Activated T-helper 17 cell treated with anti-CD3 and anti-CD28 coated beads, Interleukin-2, amount 50 U/mL, for 72 hours (primary cell): Measurements from ENCODE around the gene MGLL. TPM values are rescaled to one million over a fixed set of nuclear protein-coding genes. Genes with fewer than 3 reads are reported as not detected.

Experiments
- ATAC-seq: fragments of 150-1000 bp; cut with Tn5 transposase; replicated peaks from 2 replicates; pipeline ENCODE4 v1.10.0; 2021; ENCODE audit warnings: mild to moderate bottlenecking, moderate library complexity
- H3K27ac Mint-ChIP-seq: one replicate; pipeline ENCODE4 v1.8.0; 2022; ENCODE audit warnings: mixed read lengths
- H3K27me3 Mint-ChIP-seq: one replicate; pipeline ENCODE4 v1.8.0; 2022; ENCODE audit warnings: mixed read lengths
- H3K36me3 Mint-ChIP-seq: one replicate; pipeline ENCODE4 v1.8.0; 2022; ENCODE audit warnings: low read depth, mild to moderate bottlenecking, mixed read lengths
- H3K4me1 Mint-ChIP-seq: one replicate; pipeline ENCODE4 v1.8.0; 2022; ENCODE audit warnings: mixed read lengths
- H3K4me3 Mint-ChIP-seq: one replicate; pipeline ENCODE4 v1.8.0; 2022; ENCODE audit warnings: mild to moderate bottlenecking, mixed read lengths
- H3K9me3 Mint-ChIP-seq: one replicate; pipeline ENCODE4 v1.8.0; 2022; ENCODE audit warnings: mixed read lengths
- total RNA-seq, 2 donors: library from RNA; stranded (reverse); gene quantifications; one replicate each; pipeline ENCODE4 v1.2.3, GENCODE V29; 2022

Gene MGLL
- total RNA-seq, 2 donors from 2014 or later = 1.2 to 1.4 TPM

- Mint-ChIP-seq H3K4me1 (no peaks in the 10 kb centered on the region), H3K36me3 (no peaks in the 10 kb centered on the region), H3K9me3 (no peaks in the 10 kb centered on the region), H3K27ac (no peak overlapping the region), H3K27me3 (peaks cover 19% of the 10 kb centered on the region), H3K4me3 (no peak overlapping the region)
- no peak for ATAC-seq
Measured at GRCh38 chr3:127729556-127730056, 92.7 kb downstream of the MGLL start.

GRCh38 chr3:127728417-127729015 lies 93.8 kb downstream of the MGLL start:
- H3K36me3 Mint-ChIP-seq = no peaks in the 10 kb centered on the region
- no peaks in the 10 kb centered on the region for H3K9me3 Mint-ChIP-seq
- H3K27ac Mint-ChIP-seq = no peak overlapping the region
- H3K4me3 Mint-ChIP-seq = no peak overlapping the region
- peaks cover 14% of the 10 kb centered on the region for H3K27me3 Mint-ChIP-seq
- ATAC-seq = no peak
- no peaks in the 10 kb centered on the region for H3K4me1 Mint-ChIP-seq

DNA sequence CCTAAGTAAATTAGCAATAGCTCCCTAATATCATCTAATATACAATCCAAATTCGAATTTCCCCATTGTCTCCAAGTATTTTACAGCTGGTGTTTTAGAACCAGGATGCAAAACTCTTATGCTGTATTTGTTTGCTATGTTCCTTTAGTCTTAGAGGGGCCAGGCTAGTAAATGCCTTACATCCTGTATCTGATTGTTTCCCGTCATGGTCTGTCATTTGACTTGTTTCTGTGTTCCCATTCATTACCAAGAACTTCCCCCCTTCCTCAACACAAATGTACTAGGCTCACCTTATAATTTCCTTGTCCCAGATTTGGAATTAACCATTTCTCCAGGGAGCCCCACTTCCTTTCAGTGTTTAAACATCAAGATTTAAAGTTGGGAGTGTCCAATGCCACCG lies 95.4 kb downstream of the MGLL start:
- Mint-ChIP-seq H3K27ac (no peak overlapping the region), H3K36me3 (no peaks in the 10 kb centered on the region), H3K4me3 (no peak overlapping the region), H3K9me3 (no peaks in the 10 kb centered on the region), H3K4me1 (no peaks in the 10 kb centered on the region), H3K27me3 (peaks cover 10% of the 10 kb centered on the region)
- ATAC-seq = no peak

- no peak for ATAC-seq
- no peaks in the 10 kb centered on the region for H3K36me3 Mint-ChIP-seq
- peaks cover 10% of the 10 kb centered on the region for H3K27me3 Mint-ChIP-seq
- no peaks in the 10 kb centered on the region for H3K4me1 Mint-ChIP-seq
- no peak overlapping the region for H3K4me3 Mint-ChIP-seq
- H3K27ac Mint-ChIP-seq = no peak overlapping the region
- H3K9me3 Mint-ChIP-seq = no peaks in the 10 kb centered on the region
Measured at GRCh38 chr3:127723011-127723567, 99.2 kb downstream of the MGLL start.

- Mint-ChIP-seq H3K36me3 (no peaks in the 10 kb centered on the region), H3K27ac (no peak overlapping the region), H3K4me3 (no peak overlapping the region), H3K4me1 (no peaks in the 10 kb centered on the region), H3K27me3 (peaks cover 10% of the 10 kb centered on the region), H3K9me3 (no peaks in the 10 kb centered on the region)
- ATAC-seq = no peak
Measured at GRCh38 chr3:127722091-127722784, 100.1 kb downstream of the MGLL start.

- H3K27ac Mint-ChIP-seq = no peak overlapping the region
- no peak for ATAC-seq
- no peaks in the 10 kb centered on the region for H3K36me3 Mint-ChIP-seq
- no peaks in the 10 kb centered on the region for H3K9me3 Mint-ChIP-seq
- no peaks in the 10 kb centered on the region for H3K4me1 Mint-ChIP-seq
- peaks cover 10% of the 10 kb centered on the region for H3K27me3 Mint-ChIP-seq
- no peak overlapping the region for H3K4me3 Mint-ChIP-seq
Measured at GRCh38 chr3:127720985-127721935, 101.1 kb downstream of the MGLL start.

DNA sequence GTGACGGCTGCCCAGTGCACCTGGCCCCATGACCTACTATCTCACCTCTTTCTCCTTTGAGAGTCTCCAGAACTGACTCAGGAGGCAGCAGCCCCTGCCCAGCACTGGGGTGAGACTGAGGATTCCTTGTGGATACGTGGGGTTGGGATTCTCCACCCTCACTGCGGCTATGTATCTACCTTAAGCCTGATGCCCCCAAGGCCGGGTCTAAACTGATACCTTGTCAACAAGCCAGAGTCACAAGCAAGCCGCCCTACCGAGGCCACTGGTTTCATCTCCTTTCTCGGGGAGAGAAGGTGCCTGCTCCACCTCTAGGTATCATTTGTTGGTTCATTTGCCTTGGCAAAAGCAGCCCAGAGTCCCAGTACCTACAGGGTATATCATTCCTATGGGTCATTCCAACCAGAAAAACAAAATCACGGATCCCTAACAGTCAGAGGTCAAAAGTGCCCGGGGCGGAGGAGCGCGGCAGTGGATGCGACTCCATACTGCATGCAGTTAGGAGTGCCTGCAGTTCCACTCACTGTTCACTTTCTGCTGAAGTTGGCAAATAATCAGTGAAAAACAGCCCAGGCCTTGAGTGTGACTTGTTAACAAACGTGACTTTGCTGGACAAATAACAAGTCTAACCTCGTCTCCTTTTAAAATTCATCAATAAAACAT lies 102.0 kb downstream of the MGLL start:
- H3K9me3 Mint-ChIP-seq = no peaks in the 10 kb centered on the region
- H3K27ac Mint-ChIP-seq = no peak overlapping the region
- no peak overlapping the region for H3K4me3 Mint-ChIP-seq
- no peaks in the 10 kb centered on the region for H3K36me3 Mint-ChIP-seq
- peaks cover 6% of the 10 kb centered on the region for H3K27me3 Mint-ChIP-seq
- no peak for ATAC-seq
- no peaks in the 10 kb centered on the region for H3K4me1 Mint-ChIP-seq

DNA sequence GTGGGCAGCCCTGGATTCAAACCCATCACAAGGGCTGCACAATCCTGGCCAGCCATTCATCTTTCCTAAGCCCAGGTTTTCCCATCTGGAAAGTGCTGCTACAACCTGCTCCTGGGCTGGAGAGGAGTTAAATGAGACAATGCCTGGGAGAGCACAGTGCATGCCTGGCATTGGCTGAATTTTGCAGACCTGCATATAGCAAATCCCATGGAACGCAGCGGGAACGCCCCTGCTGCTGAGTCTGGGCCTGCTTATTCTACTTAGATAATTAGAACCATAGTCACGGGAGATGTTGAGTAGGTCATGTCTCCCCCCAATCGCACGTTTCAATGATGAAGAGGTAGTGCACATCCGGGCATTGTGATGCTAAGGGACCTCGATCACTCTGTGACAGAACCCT lies 102.9 kb downstream of the MGLL start:
- H3K4me3 Mint-ChIP-seq = no peak overlapping the region
- no peak overlapping the region for H3K27ac Mint-ChIP-seq
- H3K36me3 Mint-ChIP-seq = no peaks in the 10 kb centered on the region
- no peaks in the 10 kb centered on the region for H3K9me3 Mint-ChIP-seq
- no peaks in the 10 kb centered on the region for H3K4me1 Mint-ChIP-seq
- no peak for ATAC-seq
- no peaks in the 10 kb centered on the region for H3K27me3 Mint-ChIP-seq

DNA sequence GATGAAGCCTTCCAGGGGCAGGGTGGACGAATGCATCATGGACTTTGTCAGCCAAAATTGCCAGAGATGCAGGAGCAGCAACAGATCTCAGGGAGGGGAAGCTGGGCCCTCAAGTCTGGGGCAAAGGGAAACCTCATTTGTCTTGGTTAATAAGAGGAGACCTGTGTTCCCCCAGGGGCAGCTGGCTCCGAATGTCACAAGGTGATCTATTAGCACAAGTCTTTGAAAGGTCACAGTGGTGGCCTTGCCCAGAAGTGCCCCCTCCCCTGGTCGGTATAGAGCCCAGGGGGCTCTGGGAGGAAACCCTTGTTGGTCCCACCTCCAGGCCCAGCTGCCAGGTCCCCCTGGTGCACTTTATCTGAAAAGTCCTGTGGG lies 103.4 kb downstream of the MGLL start:
- ATAC-seq = no peak
- Mint-ChIP-seq H3K9me3 (no peaks in the 10 kb centered on the region), H3K27me3 (no peaks in the 10 kb centered on the region), H3K36me3 (no peaks in the 10 kb centered on the region), H3K4me3 (no peak overlapping the region), H3K27ac (no peak overlapping the region), H3K4me1 (no peaks in the 10 kb centered on the region)

GRCh38 chr3:127718245-127718915 lies 103.9 kb downstream of the MGLL start:
- Mint-ChIP-seq H3K27me3 (no peaks in the 10 kb centered on the region), H3K9me3 (no peaks in the 10 kb centered on the region), H3K4me3 (no peak overlapping the region), H3K36me3 (no peaks in the 10 kb centered on the region), H3K27ac (no peak overlapping the region), H3K4me1 (no peaks in the 10 kb centered on the region)
- ATAC-seq = no peak

- no peaks in the 10 kb centered on the region for H3K36me3 Mint-ChIP-seq
- no peaks in the 10 kb centered on the region for H3K9me3 Mint-ChIP-seq
- no peak overlapping the region for H3K4me3 Mint-ChIP-seq
- H3K27ac Mint-ChIP-seq = no peak overlapping the region
- H3K4me1 Mint-ChIP-seq = no peaks in the 10 kb centered on the region
- ATAC-seq = no peak
- no peaks in the 10 kb centered on the region for H3K27me3 Mint-ChIP-seq
Measured at GRCh38 chr3:127717357-127718244, 104.7 kb downstream of the MGLL start.

DNA sequence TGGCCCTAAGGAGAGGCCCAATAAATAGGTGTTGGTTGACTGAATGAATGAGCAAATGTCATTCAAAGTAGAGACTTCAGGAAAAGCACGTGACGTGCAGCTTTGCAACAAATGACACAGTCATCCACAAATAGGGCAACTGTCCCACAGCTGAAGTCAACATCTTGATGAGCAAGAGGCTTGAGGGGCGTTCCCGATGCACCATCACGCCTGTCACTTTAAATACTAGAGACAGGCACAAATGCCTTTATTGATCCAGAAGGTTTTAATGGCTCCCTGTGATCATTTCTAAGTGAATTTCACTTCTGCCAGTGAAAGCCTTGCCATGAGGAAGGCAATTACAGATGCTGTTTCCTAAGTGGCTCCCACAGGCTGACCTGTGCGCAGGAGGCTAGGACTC lies 105.9 kb downstream of the MGLL start:
- no peak for ATAC-seq
- Mint-ChIP-seq H3K9me3 (no peaks in the 10 kb centered on the region), H3K4me3 (no peak overlapping the region), H3K4me1 (no peaks in the 10 kb centered on the region), H3K27me3 (no peaks in the 10 kb centered on the region), H3K36me3 (no peaks in the 10 kb centered on the region), H3K27ac (no peak overlapping the region)

DNA sequence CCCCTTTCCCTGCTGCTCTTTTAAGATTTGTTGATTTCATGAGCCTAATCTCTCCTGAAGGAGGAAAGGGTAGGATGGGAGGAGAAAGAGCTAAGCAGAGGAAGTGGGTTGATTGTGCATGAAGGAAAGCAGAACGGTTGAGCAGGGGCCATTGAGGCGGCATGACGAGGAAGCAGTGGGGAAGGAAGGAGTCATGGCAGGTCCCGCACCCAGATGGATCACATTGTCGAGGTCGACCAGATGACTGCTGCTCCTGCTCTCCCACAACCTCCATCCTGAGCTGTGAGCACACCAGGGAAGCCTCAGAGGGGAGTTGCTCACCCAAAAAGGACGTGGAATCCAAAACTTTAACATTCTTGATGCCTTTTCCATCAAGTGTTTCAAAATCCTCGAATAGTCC lies 106.8 kb downstream of the MGLL start:
- Mint-ChIP-seq H3K9me3 (no peaks in the 10 kb centered on the region), H3K4me1 (no peaks in the 10 kb centered on the region), H3K36me3 (no peaks in the 10 kb centered on the region), H3K4me3 (no peak overlapping the region), H3K27ac (no peak overlapping the region), H3K27me3 (no peaks in the 10 kb centered on the region)
- ATAC-seq = no peak
